CD14-positive monocyte (primary cell): ENCODE results near the gene LYRM4. TPM values are rescaled to one million over a fixed set of nuclear protein-coding genes. Genes with fewer than 3 reads are reported as not detected.

Experiments
- DNase-seq, 3 donors: peaks; one replicate each; pipeline ENCODE4 v3.0.0-alpha.2; 2011 to 2022
- H2AFZ ChIP-seq: 2 replicates; pipeline ENCODE4 v1.6.0; 2012; ENCODE audit warnings: mild to moderate bottlenecking, low read depth, low read length, inconsistent platforms; ENCODE audit not compliant: insufficient read depth, poor library complexity, severe bottlenecking
- H3K27ac ChIP-seq, 2 donors: 1 replicate in 1 of 2; 2 replicates in 1 of 2; pipeline ENCODE4 v1.5.1; 2012 to 2013; ENCODE audit warnings: low read length in 2 of 2, control low read depth in 1 of 2, inconsistent platforms in 1 of 2, low read depth in 1 of 2, mild to moderate bottlenecking in 1 of 2
- H3K27me3 ChIP-seq, 2 donors: one replicate each; pipeline versions ENCODE4 v1.6.0 to v1.6.1; 2011 to 2013; ENCODE audit warnings: low read length in 2 of 2; ENCODE audit not compliant: control insufficient read depth in 2 of 2, insufficient read depth in 2 of 2
- H3K36me3 ChIP-seq, 2 donors: replicated peaks in 1 of 2; 1 replicate in 1 of 2; 2 replicates in 1 of 2; pipeline versions ENCODE4 v1.5.1 to v1.6.1; 2012 to 2013; ENCODE audit warnings: low read length in 2 of 2, control low read depth in 1 of 2, inconsistent platforms in 1 of 2, mild to moderate bottlenecking in 1 of 2; ENCODE audit not compliant: insufficient read depth in 2 of 2, control insufficient read depth in 1 of 2
- H3K4me1 ChIP-seq, 2 donors: 1 replicate in 1 of 2; 2 replicates in 1 of 2; pipeline versions ENCODE4 v1.5.1 to v1.6.1; 2012 to 2013; ENCODE audit warnings: low read length in 2 of 2, control low read depth in 1 of 2, inconsistent platforms in 1 of 2, mild to moderate bottlenecking in 1 of 2, moderate library complexity in 1 of 2; ENCODE audit not compliant: insufficient read depth in 2 of 2, control insufficient read depth in 1 of 2
- H3K4me2 ChIP-seq: replicated peaks from 2 replicates; pipeline ENCODE3; 2012; ENCODE audit warnings: low read length, moderate library complexity, mild to moderate bottlenecking; ENCODE audit not compliant: poor library complexity, severe bottlenecking; ENCODE audit errors: extremely low read depth
- H3K4me3 ChIP-seq, 3 experiments: fragments of 200-600 bp in 1 of 3; sonication (generic) in 1 of 3; replicated peaks in 1 of 3; 1 replicate in 2 of 3; 2 replicates in 1 of 3; pipeline ENCODE4 v1.5.1; 2011 to 2013; ENCODE audit warnings: low read length in 3 of 3, mild to moderate bottlenecking in 3 of 3, control low read depth in 2 of 3, low read depth in 2 of 3, inconsistent platforms in 1 of 3, moderate library complexity in 1 of 3
- H3K79me2 ChIP-seq: 2 replicates; pipeline ENCODE4 v1.6.0; 2012; ENCODE audit warnings: mild to moderate bottlenecking, control low read depth, inconsistent platforms, low read length, moderate library complexity; ENCODE audit not compliant: insufficient read depth
- H3K9ac ChIP-seq: 2 replicates; pipeline ENCODE4 v1.6.0; 2017; ENCODE audit warnings: low read length, mild to moderate bottlenecking; ENCODE audit not compliant: insufficient read depth, poor library complexity, severe bottlenecking
- H3K9me3 ChIP-seq, 2 donors: replicated peaks in 1 of 2; 1 replicate in 1 of 2; 2 replicates in 1 of 2; pipeline versions ENCODE4 v1.5.1 to v1.6.1; 2012 to 2013; ENCODE audit warnings: low read length in 2 of 2, control low read depth in 1 of 2; ENCODE audit not compliant: control insufficient read depth in 1 of 2, insufficient read depth in 1 of 2
- H4K20me1 ChIP-seq: 2 replicates; pipeline ENCODE4 v1.6.0; 2012; ENCODE audit warnings: mild to moderate bottlenecking, low read length, control low read depth, moderate library complexity; ENCODE audit not compliant: insufficient read depth
- H3K27ac Mint-ChIP-seq, 7 donors: one replicate each; pipeline ENCODE4 v1.8.0; 2020; ENCODE audit warnings: mild to moderate bottlenecking in 7 of 7, mixed read lengths in 7 of 7, moderate library complexity in 6 of 7, inconsistent platforms in 2 of 7
- H3K27me3 Mint-ChIP-seq, 3 donors: one replicate each; pipeline ENCODE4 v1.8.0; 2021 to 2022; ENCODE audit warnings: low read depth in 3 of 3, mild to moderate bottlenecking in 3 of 3, mixed read lengths in 3 of 3, moderate library complexity in 3 of 3, inconsistent platforms in 1 of 3
- H3K36me3 Mint-ChIP-seq, 2 donors: one replicate each; pipeline ENCODE4 v1.8.0; 2020; ENCODE audit warnings: mixed read lengths in 2 of 2, inconsistent platforms in 1 of 2, mild to moderate bottlenecking in 1 of 2
- H3K4me1 Mint-ChIP-seq: one replicate; pipeline ENCODE4 v1.8.0; 2020; ENCODE audit warnings: mild to moderate bottlenecking, mixed read lengths
- H3K4me3 Mint-ChIP-seq, 2 donors: one replicate each; pipeline ENCODE4 v1.8.0; 2020; ENCODE audit warnings: mild to moderate bottlenecking in 2 of 2, mixed read lengths in 2 of 2, moderate library complexity in 1 of 2
- H3K9me3 Mint-ChIP-seq, 7 donors: one replicate each; pipeline ENCODE4 v1.8.0; 2020 to 2022; ENCODE audit warnings: mixed read lengths in 7 of 7, mild to moderate bottlenecking in 6 of 7, moderate library complexity in 6 of 7, inconsistent platforms in 2 of 7
- CTCF ChIP-seq: fragments of 200-600 bp; IDR thresholded peaks from one replicate; pipeline ENCODE4 v1.8.0; 2022; ENCODE audit warnings: antibody characterized with exemption, mild to moderate bottlenecking
- WGBS: methylation state at CpG from one replicate; pipeline ENCODE4 v1.1.5; 2013; ENCODE audit warnings: missing lambda C conversion rate; ENCODE audit not compliant: insufficient coverage; 5-methylcytosine and 5-hydroxymethylcytosine counted together
- intact Hi-C, 2 donors: fragments of 100-400 bp; cut with micrococcal nuclease; formaldehyde crosslinking; loops; one replicate each; pipeline versions ENCODE4 v1.15.0 to v1.15.1; 2023
- polyA plus RNA-seq, 3 donors: library from polyadenylated mRNA; depleted of rRNA in 1 of 3; unstranded in 2 of 3; stranded (reverse) in 1 of 3; fragments of 300-500 nt in 2 of 3; fragments of >200 nt in 1 of 3; fragmentation: Illumina TruSeq in 2 of 3; gene quantifications; 1 replicate in 2 of 3; 2 replicates in 1 of 3; pipeline ENCODE4 v1.2.3, GENCODE V29; 2012 to 2021

LYRM4 gene
- polyA plus RNA-seq, 3 donors = 13.7 to 19.6 (median 18.1) TPM

- no peak for DNase-seq
- intact Hi-C loops = no loop called here
- peaks cover 8% of the 10 kb centered on the region for H3K4me1 Mint-ChIP-seq
- Histone ChIP-seq H3K27ac (no peak overlapping the region), H3K4me3 (no peak overlapping the region), H3K4me2 (no peak overlapping the region), H3K9ac (no peak overlapping the region), H3K27me3 (no peaks in the 10 kb centered on the region), H4K20me1 (no peaks in the 10 kb centered on the region), H3K36me3 (no peaks in the 10 kb centered on the region), H3K9me3 (no peaks in the 10 kb centered on the region), H2AFZ (no peak overlapping the region), H3K4me1 (peaks cover 7 to 8% of the 10 kb centered on the region in 2 donors), H3K79me2 (no peaks in the 10 kb centered on the region)
- H3K4me3 Mint-ChIP-seq = no peak overlapping the region
- no peaks in the 10 kb centered on the region for H3K9me3 Mint-ChIP-seq
- H3K27ac Mint-ChIP-seq = no peak overlapping the region
- TF ChIP-seq CTCF = no peak
- no CpG with 5 or more reads among the region's 2 CpGs for WGBS
- peaks cover 0 to 15% of the 10 kb centered on the region in 2 donors for H3K36me3 Mint-ChIP-seq
- no peaks in the 10 kb centered on the region for H3K27me3 Mint-ChIP-seq
These were observed 61.5 kb downstream of the LYRM4 start for GRCh38 chr6:5199283-5199682.

- no peak overlapping the region for H3K27ac Mint-ChIP-seq
- H3K4me3 Mint-ChIP-seq = no peak overlapping the region
- no peaks in the 10 kb centered on the region for H3K9me3 Mint-ChIP-seq
- no peaks in the 10 kb centered on the region for H4K20me1 ChIP-seq
- intact Hi-C loops = no loop called here
- peaks cover 8 to 10% of the 10 kb centered on the region in 2 donors for H3K4me1 ChIP-seq
- no peaks in the 10 kb centered on the region for H3K27me3 ChIP-seq
- no peak overlapping the region for H3K4me3 ChIP-seq
- no peak for DNase-seq
- H3K36me3 ChIP-seq = no peaks in the 10 kb centered on the region
- H3K27me3 Mint-ChIP-seq = no peaks in the 10 kb centered on the region
- H2AFZ ChIP-seq = no peak overlapping the region
- no peaks in the 10 kb centered on the region for H3K79me2 ChIP-seq
- H3K9me3 ChIP-seq = no peaks in the 10 kb centered on the region
- TF ChIP-seq CTCF = no peak
- no peak overlapping the region for H3K9ac ChIP-seq
- peaks cover 0 to 12% of the 10 kb centered on the region in 2 donors for H3K36me3 Mint-ChIP-seq
- H3K4me1 Mint-ChIP-seq = peaks cover 18% of the 10 kb centered on the region
- no peak overlapping the region for H3K27ac ChIP-seq
- 100% methylated on average over 5 of the region's 5 CpGs for WGBS
- H3K4me2 ChIP-seq = no peak overlapping the region
These were observed 63.7 kb downstream of the LYRM4 start for GRCh38 chr6:5197084-5197483.
